Hematopoietic multipotent progenitor cell treated with erythropoietin and hydrocortisone succinate and interleukin-3 and kit ligand, for 8 days (in vitro differentiated cells): ENCODE measurements around the gene ADSS2.

Experiments used
- DNase-seq: peaks from one replicate; pipeline ENCODE4 v3.0.0-alpha.2; 2015

The ADSS2 gene

DNA sequence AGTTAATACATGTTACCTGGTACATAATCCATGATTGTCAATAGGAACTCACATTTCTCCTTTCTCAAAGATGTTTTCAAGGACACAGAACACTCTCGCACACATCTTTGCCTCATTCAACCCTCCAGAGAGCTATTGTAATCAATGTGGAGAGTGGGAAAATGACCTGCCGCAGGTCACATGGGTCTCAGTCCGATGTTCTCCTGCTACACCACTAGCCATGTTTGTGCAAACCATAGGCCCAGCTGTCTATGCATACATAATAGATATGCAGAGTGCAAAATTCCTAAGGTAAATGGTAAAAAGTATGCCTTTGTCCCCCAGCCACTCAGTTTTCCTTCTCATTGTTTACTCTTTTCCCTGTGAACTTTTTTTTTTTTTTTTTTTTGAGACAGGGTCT, 89.2 kb downstream of the ADSS2 start:
- no peak for DNase-seq

DNA sequence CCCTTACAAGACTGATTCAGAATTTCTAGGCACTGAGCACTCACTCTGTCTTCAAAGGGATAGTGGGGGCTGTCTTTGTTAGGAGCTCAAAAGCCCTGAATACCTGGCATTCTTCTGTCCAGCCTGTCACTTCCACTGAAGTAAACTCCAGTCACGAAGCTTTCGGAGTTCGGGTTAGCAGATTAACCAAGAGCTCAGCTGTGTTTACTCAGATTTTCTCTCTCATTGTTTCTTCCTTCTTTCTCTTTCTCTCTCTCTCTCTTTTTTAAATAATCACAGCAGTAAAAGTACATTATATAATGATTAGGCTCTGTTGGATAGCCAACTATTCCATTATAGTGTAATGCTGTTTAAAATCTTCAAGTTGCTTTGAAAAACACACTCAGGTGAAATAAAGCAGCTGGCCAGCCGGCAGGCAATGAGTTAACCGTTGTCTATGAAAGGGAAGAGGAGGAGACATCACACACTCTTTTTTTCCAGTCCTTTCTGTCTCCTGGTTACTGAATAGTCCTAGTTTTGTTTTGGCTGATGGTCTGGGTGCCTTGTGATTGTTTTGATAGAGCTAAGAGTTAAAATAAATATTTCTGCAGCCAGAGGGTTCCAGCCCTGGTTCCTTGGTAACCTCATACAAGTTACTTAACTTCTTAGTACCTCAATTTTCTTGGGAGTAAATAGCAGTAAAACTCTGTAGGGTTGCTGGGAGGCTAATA, 89.8 kb downstream of the ADSS2 start:
- no peak for DNase-seq
